ENCODE results near the gene GULP1.
"Not testable (repeated sequence)": the region's sequence is repeated elsewhere in the genome, so short reads cannot be mapped to it uniquely, and the experiment has no call there.

The GULP1 gene

GRCh38 chr2:188291617-188292347 is at the start of gene GULP1:
Gene GULP1, plus strand, starts transcription at chr2:188291874. Its CDS starts 185,829 bp downstream, at chr2:188477703.
- DNase-seq: no peak

GRCh38 chr2:188243381-188243780 is 48.3 kb upstream of the GULP1 start:
- no peak for DNase-seq

GRCh38 chr2:188244383-188244782 is 47.3 kb upstream of the GULP1 start:
- no peak for DNase-seq

- DNase-seq: no peak
Observed at GRCh38 chr2:188245230-188245629, 46.4 kb upstream of the GULP1 start.

GRCh38 chr2:188248513-188248912 is 43.2 kb upstream of the GULP1 start:
- DNase-seq: no peak

GRCh38 chr2:188251034-188251433 is 40.6 kb upstream of the GULP1 start:
- no peak for DNase-seq

GRCh38 chr2:188256420-188256819 is 35.3 kb upstream of the GULP1 start:
- DNase-seq: no peak

- no peak for DNase-seq
Observed at GRCh38 chr2:188265315-188265714, 26.4 kb upstream of the GULP1 start.

- no peak for DNase-seq
Observed at GRCh38 chr2:188267776-188268175, 23.9 kb upstream of the GULP1 start.

- DNase-seq: no peak
Observed at GRCh38 chr2:188269004-188269403, 22.7 kb upstream of the GULP1 start.

GRCh38 chr2:188272121-188272520 is 19.6 kb upstream of the GULP1 start:
- no peak for DNase-seq

- no peak for DNase-seq
Observed at GRCh38 chr2:188274274-188274673, 17.4 kb upstream of the GULP1 start.

GRCh38 chr2:188276255-188276654 is 15.4 kb upstream of the GULP1 start:
- no peak for DNase-seq

- DNase-seq: no peak
Observed at GRCh38 chr2:188277786-188278185, 13.9 kb upstream of the GULP1 start.

GRCh38 chr2:188278388-188279092 is 13.1 kb upstream of the GULP1 start:
- no peak for DNase-seq

- DNase-seq: no peak
Observed at GRCh38 chr2:188279093-188279445, 12.6 kb upstream of the GULP1 start.

- DNase-seq: no peak
Observed at GRCh38 chr2:188280811-188281222, 10.9 kb upstream of the GULP1 start.

GRCh38 chr2:188282907-188283306 is 8.8 kb upstream of the GULP1 start:
- no peak for DNase-seq

- DNase-seq: not testable (repeated sequence)
Observed at GRCh38 chr2:188284251-188284650, 7.4 kb upstream of the GULP1 start.

GRCh38 chr2:188285049-188285448 is 6.6 kb upstream of the GULP1 start:
- DNase-seq: no peak

- DNase-seq: no peak
Observed at GRCh38 chr2:188285774-188286173, 5.9 kb upstream of the GULP1 start.

GRCh38 chr2:188291142-188291616 is 495 bp upstream of the GULP1 start:
- DNase-seq: no peak

GRCh38 chr2:188292348-188293239 is 920 bp downstream of the GULP1 start:
- DNase-seq: no peak
